LNCaP clone FGC (cell line): ENCODE results near the gene LEP.

Experiments
- DNase-seq: peaks from one replicate; pipeline ENCODE4 v3.0.0-alpha.2; 2011; ENCODE audit warnings: low read depth
- H3K4me3 ChIP-seq: 2 replicates; pipeline ENCODE4 v1.5.1; 2011; ENCODE audit warnings: mild to moderate bottlenecking, low read depth, low read length, control low read depth
- CTCF ChIP-seq: IDR thresholded peaks from 2 replicates; pipeline ENCODE4 v1.5.1; 2012; ENCODE audit warnings: mild to moderate bottlenecking; ENCODE audit not compliant: control insufficient read depth, insufficient read depth; ENCODE audit errors: extremely low read depth

LEP gene

GRCh38 chr7:128217967-128218652 is 23.0 kb upstream of the LEP start:
- no peak for DNase-seq
- no peak overlapping the region for H3K4me3 ChIP-seq
- 0 out of 2 replicates have a peak, but pooled peaks have one; percentile 12 for TF ChIP-seq CTCF

- H3K4me3 ChIP-seq: no peak overlapping the region
- no peak for DNase-seq
- no peak for TF ChIP-seq CTCF
Measured at GRCh38 chr7:128219636-128220035, 21.4 kb upstream of the LEP start.

- DNase-seq: no peak
- no peak for TF ChIP-seq CTCF
- no peak overlapping the region for H3K4me3 ChIP-seq
Measured at GRCh38 chr7:128221929-128222403, 19.1 kb upstream of the LEP start.

GRCh38 chr7:128226132-128226980 is 14.7 kb upstream of the LEP start:
- TF ChIP-seq CTCF: no peak
- no peak overlapping the region for H3K4me3 ChIP-seq
- no peak for DNase-seq

- no peak for TF ChIP-seq CTCF
- H3K4me3 ChIP-seq: no peak overlapping the region
- no peak for DNase-seq
Measured at GRCh38 chr7:128227271-128227670, 13.8 kb upstream of the LEP start.

- TF ChIP-seq CTCF: no peak
- no peak overlapping the region for H3K4me3 ChIP-seq
- DNase-seq: peak; percentile 84
Measured at GRCh38 chr7:128231021-128231420, 10.1 kb upstream of the LEP start.

GRCh38 chr7:128231677-128232076 is 9.4 kb upstream of the LEP start:
- no peak overlapping the region for H3K4me3 ChIP-seq
- no peak for DNase-seq
- TF ChIP-seq CTCF: no peak
